Astrocyte (in vitro differentiated cells and primary cell): ENCODE results near the gene ENTREP1. TPM values are rescaled to one million over a fixed set of nuclear protein-coding genes. Genes with fewer than 3 reads are reported as not detected.
A peak's percentile ranks its signal among the peaks of the same experiment; 100 is the strongest.

Experiments used
- DNase-seq: peaks from one replicate; pipeline ENCODE4 v3.0.0-alpha.2; 2010; ENCODE audit warnings: low read depth
- FAIRE-seq: peaks from 2 replicates; lab custom pipeline; 2011; peaks lifted over from hg19 to GRCh38; lab: Jason Lieb, UNC
- H2AFZ ChIP-seq: 2 replicates; pipeline ENCODE4 v1.6.0; 2012; ENCODE audit warnings: low read depth, low read length, inconsistent platforms
- H3K27ac ChIP-seq: 2 replicates; pipeline ENCODE4 v1.5.1; 2011; ENCODE audit warnings: low read depth, low read length, inconsistent platforms
- H3K27me3 ChIP-seq: 2 replicates; pipeline ENCODE4 v1.6.0; 2011; ENCODE audit warnings: low read length, inconsistent platforms; ENCODE audit not compliant: insufficient read depth
- H3K36me3 ChIP-seq: 2 replicates; pipeline ENCODE4 v1.5.1; 2011; ENCODE audit warnings: low read length, inconsistent platforms; ENCODE audit not compliant: insufficient read depth
- H3K4me1 ChIP-seq: 2 replicates; pipeline ENCODE4 v1.5.1; 2011; ENCODE audit warnings: low read length, inconsistent platforms; ENCODE audit not compliant: insufficient read depth
- H3K4me2 ChIP-seq: 2 replicates; pipeline ENCODE4 v1.6.0; 2012; ENCODE audit warnings: low read length, inconsistent platforms
- H3K4me3 ChIP-seq: 2 replicates; pipeline ENCODE4 v1.5.1; 2011; ENCODE audit warnings: low read depth, mild to moderate bottlenecking, low read length, inconsistent platforms; ENCODE audit not compliant: insufficient read depth
- H3K79me2 ChIP-seq: 2 replicates; pipeline ENCODE4 v1.6.0; 2012; ENCODE audit warnings: mild to moderate bottlenecking, low read length, inconsistent platforms; ENCODE audit not compliant: insufficient read depth
- H3K9ac ChIP-seq: 2 replicates; pipeline ENCODE4 v1.6.0; 2012; ENCODE audit warnings: mild to moderate bottlenecking, low read length, inconsistent platforms
- H3K9me3 ChIP-seq: 2 replicates; pipeline ENCODE4 v1.5.1; 2012; ENCODE audit warnings: low read depth, mild to moderate bottlenecking, low read length, inconsistent platforms; ENCODE audit not compliant: insufficient read depth
- H4K20me1 ChIP-seq: 2 replicates; pipeline ENCODE4 v1.6.0; 2012; ENCODE audit warnings: low read length, inconsistent platforms; ENCODE audit not compliant: insufficient read depth
- H3K27ac Mint-ChIP-seq: one replicate; pipeline ENCODE4 v1.8.0; 2021; ENCODE audit warnings: mild to moderate bottlenecking, mixed read lengths; ENCODE audit not compliant: unreplicated experiment
- H3K27me3 Mint-ChIP-seq: one replicate; pipeline ENCODE4 v1.8.0; 2021; ENCODE audit warnings: low read depth, mixed read lengths; ENCODE audit not compliant: unreplicated experiment
- H3K36me3 Mint-ChIP-seq: one replicate; pipeline ENCODE4 v1.8.0; 2021; ENCODE audit warnings: low read depth, mixed read lengths; ENCODE audit not compliant: unreplicated experiment
- H3K4me1 Mint-ChIP-seq: one replicate; pipeline ENCODE4 v1.8.0; 2021; ENCODE audit warnings: low read depth, mixed read lengths; ENCODE audit not compliant: unreplicated experiment
- H3K4me3 Mint-ChIP-seq: one replicate; pipeline ENCODE4 v1.8.0; 2021; ENCODE audit warnings: mild to moderate bottlenecking, moderate library complexity, mixed read lengths; ENCODE audit not compliant: unreplicated experiment
- H3K9me3 Mint-ChIP-seq: one replicate; pipeline ENCODE4 v1.8.0; 2021; ENCODE audit warnings: mild to moderate bottlenecking, mixed read lengths; ENCODE audit not compliant: unreplicated experiment
- EZH2 ChIP-seq: IDR thresholded peaks from 2 replicates; pipeline ENCODE4 v1.6.1; 2012; ENCODE audit warnings: mild to moderate bottlenecking, low read length, inconsistent platforms; ENCODE audit not compliant: insufficient read depth
- total RNA-seq: library from RNA; stranded (reverse); gene quantifications from 2 replicates; pipeline ENCODE4 v1.2.1, GENCODE V29; 2021
- TF ChIP-seq, protein P1 (sequence below): IDR thresholded peaks from 2 replicates; pipeline ENCODE4 v1.5.1; 2011; ENCODE audit warnings: low read depth, mild to moderate bottlenecking, inconsistent platforms, low read length, moderate library complexity; ENCODE audit not compliant: insufficient read depth

ENTREP1 gene
- total RNA-seq, 1 donor from 2014 or later = 3.4 TPM

DNA sequence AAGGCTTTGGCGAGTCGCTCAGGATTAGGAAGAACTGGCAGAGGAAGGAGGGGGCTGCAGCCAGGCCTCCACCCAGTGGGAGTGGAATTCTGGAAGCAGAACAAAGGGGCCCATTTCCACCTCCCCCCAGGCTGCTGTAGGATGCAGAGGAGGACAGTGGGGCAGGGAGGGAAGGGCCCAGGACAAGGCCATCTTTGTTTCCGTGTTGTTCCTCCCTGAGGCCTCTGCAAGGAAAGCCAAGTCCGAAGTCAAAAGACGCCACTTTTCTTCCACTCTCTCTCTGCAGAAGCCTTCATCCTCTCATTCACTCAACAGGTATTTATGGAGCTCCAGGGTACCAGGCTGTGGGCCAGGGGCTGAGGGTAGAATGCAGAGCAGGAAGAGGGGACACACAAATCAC is 70.7 kb downstream of the ENTREP1 start:
- TF ChIP-seq, protein P1, sequence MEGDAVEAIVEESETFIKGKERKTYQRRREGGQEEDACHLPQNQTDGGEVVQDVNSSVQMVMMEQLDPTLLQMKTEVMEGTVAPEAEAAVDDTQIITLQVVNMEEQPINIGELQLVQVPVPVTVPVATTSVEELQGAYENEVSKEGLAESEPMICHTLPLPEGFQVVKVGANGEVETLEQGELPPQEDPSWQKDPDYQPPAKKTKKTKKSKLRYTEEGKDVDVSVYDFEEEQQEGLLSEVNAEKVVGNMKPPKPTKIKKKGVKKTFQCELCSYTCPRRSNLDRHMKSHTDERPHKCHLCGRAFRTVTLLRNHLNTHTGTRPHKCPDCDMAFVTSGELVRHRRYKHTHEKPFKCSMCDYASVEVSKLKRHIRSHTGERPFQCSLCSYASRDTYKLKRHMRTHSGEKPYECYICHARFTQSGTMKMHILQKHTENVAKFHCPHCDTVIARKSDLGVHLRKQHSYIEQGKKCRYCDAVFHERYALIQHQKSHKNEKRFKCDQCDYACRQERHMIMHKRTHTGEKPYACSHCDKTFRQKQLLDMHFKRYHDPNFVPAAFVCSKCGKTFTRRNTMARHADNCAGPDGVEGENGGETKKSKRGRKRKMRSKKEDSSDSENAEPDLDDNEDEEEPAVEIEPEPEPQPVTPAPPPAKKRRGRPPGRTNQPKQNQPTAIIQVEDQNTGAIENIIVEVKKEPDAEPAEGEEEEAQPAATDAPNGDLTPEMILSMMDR = no peak
- no peak for TF ChIP-seq EZH2
- Histone ChIP-seq H3K36me3 (no peaks in the 10 kb centered on the region), H3K27me3 (no peaks in the 10 kb centered on the region), H3K4me2 (no peak overlapping the region), H2AFZ (no peak overlapping the region), H3K79me2 (no peaks in the 10 kb centered on the region), H3K27ac (no peak overlapping the region), H3K9ac (no peak overlapping the region), H3K4me3 (no peak overlapping the region), H3K9me3 (no peaks in the 10 kb centered on the region), H4K20me1 (no peaks in the 10 kb centered on the region), H3K4me1 (peaks cover 4% of the 10 kb centered on the region)
- FAIRE-seq (no peak), DNase-seq (no peak)
- Mint-ChIP-seq H3K27ac (no peak overlapping the region), H3K27me3 (peaks cover 3% of the 10 kb centered on the region), H3K9me3 (peaks cover 2% of the 10 kb centered on the region), H3K4me1 (peaks cover 3% of the 10 kb centered on the region), H3K4me3 (no peak overlapping the region), H3K36me3 (peaks cover 4% of the 10 kb centered on the region)

DNA sequence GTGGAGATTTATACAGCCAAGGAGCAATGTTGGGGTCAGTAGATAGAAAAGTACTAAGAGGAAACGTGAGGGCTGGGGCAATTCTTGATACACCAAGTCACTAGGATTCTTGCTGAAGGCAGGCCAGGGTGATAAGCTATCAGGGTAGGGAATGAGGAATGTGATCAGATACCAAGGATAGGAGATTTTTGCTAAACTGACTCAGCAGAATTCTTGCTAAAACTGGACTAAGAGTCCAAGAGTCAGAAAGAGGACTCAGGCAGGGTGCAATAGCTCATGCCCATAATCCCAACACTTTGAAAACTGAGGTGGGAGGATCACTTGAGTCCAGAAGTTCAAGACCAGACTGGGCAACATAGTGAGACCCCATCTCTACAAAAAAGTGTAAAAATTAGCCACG is 71.7 kb downstream of the ENTREP1 start:
- Histone ChIP-seq H3K4me2 (no peak overlapping the region), H3K27me3 (peaks cover under 1% of the 10 kb centered on the region), H3K27ac (no peak overlapping the region), H3K79me2 (no peaks in the 10 kb centered on the region), H3K9me3 (no peaks in the 10 kb centered on the region), H3K4me1 (peaks cover 4% of the 10 kb centered on the region), H4K20me1 (no peaks in the 10 kb centered on the region), H3K9ac (no peak overlapping the region), H2AFZ (no peak overlapping the region), H3K36me3 (no peaks in the 10 kb centered on the region), H3K4me3 (no peak overlapping the region)
- Mint-ChIP-seq H3K9me3 (peaks cover 3% of the 10 kb centered on the region), H3K36me3 (peaks cover 5% of the 10 kb centered on the region), H3K4me1 (peaks cover 3% of the 10 kb centered on the region), H3K27me3 (peaks cover 3% of the 10 kb centered on the region), H3K27ac (no peak overlapping the region), H3K4me3 (no peak overlapping the region)
- no peak for DNase-seq
- FAIRE-seq = no peak
- TF ChIP-seq, protein P1 = no peak

DNA sequence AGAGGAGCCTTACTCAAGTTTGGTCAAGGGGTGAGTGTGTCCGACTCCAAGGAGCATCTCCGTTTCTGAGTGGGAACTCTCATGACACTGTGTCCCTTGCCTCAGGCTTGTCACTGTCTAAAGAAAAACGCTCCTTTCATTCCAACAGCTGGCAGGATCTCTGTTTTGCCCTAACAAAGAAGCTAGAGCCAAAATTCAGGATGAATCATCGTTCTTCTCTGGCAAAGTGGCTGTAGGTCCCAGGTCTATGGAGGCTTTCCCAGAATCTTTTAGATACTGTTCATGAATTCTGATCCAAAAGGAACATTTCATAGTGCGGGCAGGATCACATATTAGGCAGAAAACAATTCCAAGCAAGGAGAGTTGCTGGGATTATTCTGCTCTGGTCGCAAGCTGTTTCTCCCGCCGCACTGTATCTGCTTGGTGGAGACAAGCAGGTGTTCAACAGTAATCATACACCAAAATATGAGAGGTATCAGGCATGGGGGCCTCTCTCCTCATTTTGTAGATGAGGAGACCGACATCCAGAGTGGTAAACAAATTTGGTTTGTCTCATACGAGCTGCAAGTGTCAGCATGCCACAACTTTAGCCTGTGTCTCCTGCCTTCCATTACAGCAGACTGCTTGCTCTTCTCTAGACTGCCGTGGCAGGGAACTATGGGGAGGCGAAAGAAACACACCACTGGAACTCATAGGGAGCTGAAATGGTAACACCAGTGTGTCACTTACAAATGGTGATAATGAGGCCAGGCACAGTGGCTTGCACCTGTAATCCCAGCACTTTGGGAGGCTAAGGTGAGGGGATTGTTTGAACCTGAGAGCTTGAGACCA is 72.6 kb downstream of the ENTREP1 start:
- Histone ChIP-seq H3K36me3 (no peaks in the 10 kb centered on the region), H3K79me2 (no peaks in the 10 kb centered on the region), H3K9ac (no peak overlapping the region), H2AFZ (no peak overlapping the region), H3K4me3 (no peak overlapping the region), H3K4me1 (peaks cover 4% of the 10 kb centered on the region), H3K9me3 (no peaks in the 10 kb centered on the region), H3K4me2 (no peak overlapping the region), H3K27ac (no peak overlapping the region), H3K27me3 (peaks cover 2% of the 10 kb centered on the region), H4K20me1 (no peaks in the 10 kb centered on the region)
- Mint-ChIP-seq H3K4me3 (no peak overlapping the region), H3K27me3 (peaks cover 3% of the 10 kb centered on the region), H3K27ac (no peak overlapping the region), H3K36me3 (peaks cover 2% of the 10 kb centered on the region), H3K9me3 (peaks cover 6% of the 10 kb centered on the region), H3K4me1 (no peaks in the 10 kb centered on the region)
- TF ChIP-seq EZH2 = no peak
- TF ChIP-seq, protein P1 = no peak
- DNase-seq = peak; percentile 31
- FAIRE-seq = no peak
